Endothelial cell of hepatic sinusoid (primary cell): ENCODE measurements around the gene TRRAP.

Source experiments
- in situ Hi-C: cut with HindIII; loops from 2 replicates; pipeline ENCODE4 v1.10.0; 2017; ENCODE audit warnings: low sequenced_read_pairs

Gene TRRAP

DNA sequence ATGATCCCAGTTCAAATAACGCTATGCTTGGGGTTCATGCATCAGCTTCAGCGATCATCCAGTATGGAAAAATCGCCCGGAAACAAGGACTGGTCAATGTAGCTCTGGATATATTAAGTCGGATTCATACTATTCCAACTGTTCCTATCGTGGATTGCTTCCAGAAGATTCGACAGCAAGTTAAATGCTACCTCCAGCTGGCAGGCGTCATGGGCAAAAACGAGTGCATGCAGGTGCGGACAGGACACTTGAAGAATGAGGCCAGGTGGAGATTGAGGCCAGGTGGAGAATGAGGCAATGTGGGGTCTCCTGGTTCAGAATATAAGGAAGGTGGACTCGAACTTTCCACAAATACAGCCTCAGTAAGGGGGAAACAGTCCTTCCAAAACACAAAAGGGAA, 105.8 kb downstream of the TRRAP start:
- in situ Hi-C loops, result no loop called here

GRCh38 chr7:98985406-98985805, 107.1 kb downstream of the TRRAP start:
- in situ Hi-C loops, result no loop called here

- in situ Hi-C loops, result no loop called here
These were observed 107.6 kb downstream of the TRRAP start for GRCh38 chr7:98985945-98986344.

DNA sequence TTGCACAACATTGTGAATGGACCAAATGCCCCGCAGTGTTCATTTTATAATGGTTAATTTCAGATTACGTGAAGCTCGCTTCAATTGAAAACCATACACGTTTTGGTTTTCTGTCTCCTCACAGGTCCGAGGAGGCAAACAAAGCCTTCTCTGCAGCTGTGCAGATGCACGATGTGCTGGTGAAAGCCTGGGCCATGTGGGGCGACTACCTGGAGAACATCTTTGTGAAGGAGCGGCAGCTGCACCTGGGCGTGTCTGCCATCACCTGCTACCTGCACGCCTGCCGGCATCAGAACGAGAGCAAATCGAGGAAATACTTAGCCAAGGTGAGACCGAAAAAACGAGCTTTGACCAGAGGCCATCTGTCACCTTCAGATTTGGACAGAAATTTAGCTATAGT, 110.3 kb downstream of the TRRAP start:
- in situ Hi-C loops, result no loop called here

- in situ Hi-C loops, result no loop called here
These were observed 112.0 kb downstream of the TRRAP start for GRCh38 chr7:98990356-98990755.

DNA sequence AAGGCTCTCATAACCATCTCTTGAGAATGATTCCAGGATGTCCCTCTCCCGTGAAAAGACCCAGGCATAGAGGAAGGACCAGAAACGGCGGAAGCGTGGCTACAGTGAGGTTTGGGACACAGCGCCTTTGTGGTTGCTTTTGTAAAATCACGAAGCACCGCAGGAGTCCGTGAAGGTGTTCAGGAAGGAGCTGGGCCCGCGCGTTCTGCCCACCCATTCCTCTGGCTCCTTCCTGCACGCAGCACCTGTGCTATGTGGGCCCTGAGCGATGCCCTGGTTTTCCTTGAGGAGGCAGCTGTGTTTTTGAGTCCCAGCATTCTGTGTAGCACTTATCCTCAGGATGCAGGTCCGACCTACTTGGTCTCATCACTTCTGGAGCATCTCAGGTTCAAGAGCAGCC, 112.8 kb downstream of the TRRAP start:
- in situ Hi-C loops, result no loop called here

- in situ Hi-C loops, result no loop called here
These were observed 113.7 kb downstream of the TRRAP start for GRCh38 chr7:98992076-98992475.

DNA sequence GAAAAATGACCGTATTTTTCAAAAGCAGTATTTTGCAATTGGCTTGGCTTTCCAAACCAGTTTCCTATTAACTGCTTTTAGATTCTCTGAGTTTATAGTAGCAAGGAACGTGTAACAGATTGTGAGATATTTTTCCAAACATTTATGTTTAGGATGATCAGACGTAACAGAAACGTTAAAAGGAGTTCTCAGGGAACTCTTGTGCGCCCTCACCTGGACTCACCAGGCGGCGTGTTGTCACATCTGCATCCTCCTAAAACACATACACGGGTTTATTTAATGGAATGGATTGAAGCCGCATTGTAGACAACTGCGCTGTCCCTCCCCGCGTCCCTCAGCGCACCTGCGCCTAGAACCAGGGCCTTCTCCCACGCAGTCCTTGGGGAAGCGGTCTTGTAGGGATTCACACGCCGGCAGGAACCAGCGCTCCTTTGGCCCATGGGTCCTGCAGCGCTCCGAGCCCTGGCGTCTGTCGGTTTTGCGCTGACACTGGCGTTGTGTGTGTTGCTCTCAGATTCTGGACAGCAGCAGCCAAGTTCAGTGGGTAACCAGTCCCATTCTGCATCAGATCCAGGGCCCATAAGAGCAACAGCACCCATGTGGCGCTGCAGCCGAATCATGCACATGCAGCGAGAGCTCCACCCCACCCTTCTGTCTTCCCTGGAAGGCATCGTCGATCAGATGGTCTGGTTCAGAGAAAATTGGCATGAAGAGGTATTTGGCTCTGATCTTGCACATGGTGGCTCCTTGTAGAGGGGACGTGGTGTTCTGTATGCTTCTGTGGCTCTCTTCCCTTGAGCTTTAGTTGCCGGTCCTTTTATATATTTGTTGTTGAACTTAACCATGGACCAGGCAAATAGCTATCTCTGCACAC, 114.9 kb downstream of the TRRAP start:
- in situ Hi-C loops, result no loop called here

GRCh38 chr7:98994046-98994944, 116.0 kb downstream of the TRRAP start:
- in situ Hi-C loops, result no loop called here

- in situ Hi-C loops, result loop anchor here (5.0 kb wide), 1 partner anchor 58 kb away; no protein-coding TSS in a partner anchor
These were observed 116.8 kb downstream of the TRRAP start for GRCh38 chr7:98995111-98995510.

DNA sequence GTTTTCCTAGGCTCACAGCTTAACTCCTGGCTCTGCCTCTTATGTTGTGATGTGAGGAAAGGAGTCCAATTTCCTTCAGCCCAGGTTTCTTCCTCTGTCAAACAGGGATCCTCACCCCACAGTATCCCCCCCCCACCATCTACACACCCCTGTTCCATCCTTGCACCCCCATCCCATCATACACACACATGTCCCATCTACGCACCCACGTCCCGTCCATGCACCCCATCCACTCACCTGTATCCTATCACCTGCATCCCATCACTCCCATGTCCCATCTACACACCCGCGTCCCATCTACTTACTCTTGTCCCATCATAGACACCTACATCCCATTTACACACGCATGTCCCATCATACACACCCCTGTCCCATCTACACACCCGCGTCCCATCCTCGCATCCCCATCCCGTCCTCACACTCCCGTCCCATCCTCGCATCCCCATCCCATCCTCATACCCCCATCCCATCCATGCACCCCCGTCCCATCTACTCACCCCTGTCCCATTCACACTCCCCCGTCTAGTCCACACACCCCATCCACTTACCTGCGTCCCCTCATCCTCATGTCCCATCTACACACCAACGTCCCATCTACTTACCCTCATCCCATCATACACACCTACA, 117.3 kb downstream of the TRRAP start:
- in situ Hi-C loops, result loop anchor here (5.0 kb wide), 1 partner anchor 58 kb away; no protein-coding TSS in a partner anchor

DNA sequence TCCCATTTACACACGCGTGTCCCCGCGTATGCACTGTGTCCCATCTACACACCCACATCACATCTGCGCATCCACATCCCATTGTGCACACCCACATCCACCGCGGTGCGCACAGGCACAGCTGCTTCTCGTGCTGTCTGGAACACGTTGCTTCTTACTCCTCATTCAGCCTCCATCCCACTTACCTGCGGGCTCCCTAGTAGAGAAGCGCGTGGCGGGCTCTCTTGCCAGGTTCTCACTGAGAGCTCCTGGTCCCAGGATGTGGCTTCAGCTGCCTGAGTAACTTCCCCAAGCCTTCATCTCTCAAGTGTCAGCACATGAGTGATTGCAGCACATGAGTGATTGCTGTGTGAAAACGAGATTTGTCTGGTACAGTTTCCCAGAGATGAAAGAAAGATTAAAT, 117.8 kb downstream of the TRRAP start:
- in situ Hi-C loops, result loop anchor here (5.0 kb wide), 1 partner anchor 59 kb away; no protein-coding TSS in a partner anchor

DNA sequence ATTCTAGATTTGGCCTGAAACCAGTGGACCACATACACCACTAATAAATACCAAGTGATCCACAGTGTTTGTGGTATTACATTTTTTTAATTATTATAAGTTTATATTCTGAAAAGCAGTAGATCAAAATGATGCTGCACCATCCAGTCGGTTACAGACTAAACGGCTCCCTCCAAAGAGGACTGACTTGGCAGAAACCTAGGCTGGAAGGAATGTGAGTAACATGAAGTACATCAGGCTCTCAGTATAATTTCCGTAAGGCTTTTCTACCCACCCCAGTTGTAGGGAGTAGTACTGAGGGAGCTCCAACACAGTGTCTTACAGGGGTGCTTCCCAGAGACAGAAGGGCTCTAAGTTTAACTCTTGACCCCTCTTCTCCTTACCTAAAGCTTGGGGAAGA, 119.5 kb downstream of the TRRAP start:
- in situ Hi-C loops, result loop anchor here (5.0 kb wide), 1 partner anchor 61 kb away; no protein-coding TSS in a partner anchor

DNA sequence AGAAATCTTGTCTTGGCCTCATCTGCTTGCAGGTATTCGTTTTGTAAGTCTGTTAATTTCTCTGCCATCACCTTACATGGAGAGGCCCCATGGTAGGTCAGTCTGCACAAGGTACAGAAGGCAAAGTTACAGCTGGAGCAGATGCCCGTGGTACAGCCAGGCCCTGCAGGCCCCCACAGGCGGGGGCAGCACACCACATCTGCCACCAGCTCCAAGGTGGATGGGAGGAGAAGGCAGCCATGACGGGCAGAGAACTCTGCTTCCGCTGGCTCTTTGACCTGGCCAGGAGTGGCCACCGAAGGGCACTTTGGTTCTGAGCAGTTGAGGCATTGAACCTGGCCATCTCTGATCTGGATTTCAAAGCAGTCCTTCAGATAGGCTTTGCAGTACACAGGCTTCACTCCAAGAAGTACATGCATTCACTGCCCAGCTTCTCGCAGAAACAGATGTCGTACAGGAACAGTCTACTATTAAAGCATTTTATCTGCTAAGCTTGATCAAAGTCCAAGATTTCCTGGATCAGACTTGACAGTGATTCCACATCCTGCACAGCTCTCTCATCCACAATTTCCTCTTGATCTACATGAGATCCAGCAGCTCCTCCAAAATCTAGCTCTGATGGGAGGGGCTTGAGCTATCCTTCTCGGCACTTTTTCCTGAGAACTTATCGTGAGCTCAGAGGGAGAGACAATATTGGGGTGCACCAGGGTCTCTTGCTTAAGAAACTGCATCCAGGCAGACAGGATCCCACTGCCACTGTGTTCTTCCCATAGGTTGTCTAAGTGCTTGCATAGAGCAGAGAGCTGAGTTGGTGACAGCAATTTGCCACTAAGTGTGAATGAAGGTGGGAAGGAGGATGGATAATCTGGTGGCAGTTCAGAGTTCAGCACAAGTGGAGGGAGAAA, 120.7 kb downstream of the TRRAP start:
- in situ Hi-C loops, result loop anchor here (5.0 kb wide), 1 partner anchor 62 kb away; no protein-coding TSS in a partner anchor

GRCh38 chr7:99000196-99000903, 122.0 kb downstream of the TRRAP start:
- in situ Hi-C loops, result loop anchor here (25.0 kb wide), 1 partner anchor 312 kb away; no protein-coding TSS in a partner anchor

DNA sequence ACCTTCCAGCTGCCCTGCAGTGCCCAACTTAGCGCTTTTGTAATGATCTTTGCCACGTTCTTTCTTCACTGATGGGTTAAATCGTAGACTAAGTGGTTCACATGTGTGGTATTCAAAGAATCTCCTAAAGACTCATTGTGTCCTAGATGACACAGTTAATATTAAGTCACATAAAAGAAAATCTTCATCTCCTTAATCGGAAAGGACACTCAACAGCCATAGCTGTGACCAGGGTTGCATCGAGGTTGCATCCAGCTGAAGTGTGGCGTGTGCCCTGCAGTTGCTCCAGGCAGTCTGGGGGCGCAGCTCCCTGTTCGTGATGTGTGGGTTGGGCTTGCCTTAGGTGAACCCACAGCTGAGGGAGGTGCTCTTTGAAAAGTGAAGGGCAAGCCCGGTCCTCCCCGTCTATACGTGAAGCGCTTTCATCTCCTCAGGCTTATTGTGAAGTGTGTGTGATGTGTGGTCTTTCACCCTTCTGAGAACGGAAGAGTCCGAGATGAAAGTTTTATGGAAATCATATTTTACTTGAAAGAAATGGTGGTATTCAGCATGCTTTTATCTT, 122.7 kb downstream of the TRRAP start:
- in situ Hi-C loops, result loop anchor here (25.0 kb wide), 1 partner anchor 311 kb away; no protein-coding TSS in a partner anchor

- in situ Hi-C loops, result loop anchor here (25.0 kb wide), 1 partner anchor 311 kb away; no protein-coding TSS in a partner anchor
These were observed 123.3 kb downstream of the TRRAP start for GRCh38 chr7:99001482-99002147.

DNA sequence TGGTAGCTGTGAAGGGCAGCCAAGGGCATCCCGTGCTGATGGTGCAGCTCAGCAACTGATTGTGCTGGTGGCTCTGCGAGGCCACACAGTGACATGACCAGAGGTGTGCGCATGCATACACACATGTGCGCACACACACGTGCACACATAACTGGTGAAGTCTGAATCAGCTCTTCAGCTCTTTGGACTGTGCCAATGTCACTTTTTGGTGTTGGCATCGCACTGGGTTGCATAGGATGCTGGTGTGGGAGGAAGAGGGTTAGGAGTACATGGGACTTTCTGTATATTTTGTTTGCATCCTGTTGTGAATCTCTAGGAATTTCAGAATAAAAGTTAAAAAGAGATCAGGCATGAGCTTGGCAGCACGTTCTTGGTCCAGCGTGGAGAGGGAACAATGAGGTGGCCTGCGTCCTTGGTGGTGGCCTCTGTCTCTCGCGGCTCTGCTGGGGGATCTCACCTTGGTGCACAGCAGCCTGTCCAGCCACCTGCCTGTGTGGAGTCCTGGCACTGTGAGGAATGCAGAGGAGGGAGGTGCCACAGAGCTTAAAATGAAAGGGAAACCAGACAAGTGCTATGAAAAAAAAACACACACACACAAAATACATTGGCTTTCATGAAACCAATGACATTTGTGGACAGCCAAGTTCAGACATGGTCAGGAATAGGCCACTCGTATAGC, 124.0 kb downstream of the TRRAP start:
- in situ Hi-C loops, result loop anchor here (25.0 kb wide), 1 partner anchor 310 kb away; no protein-coding TSS in a partner anchor
